GM12878 (cell line): ENCODE measurements around the gene STAT3. TPM values are rescaled to one million over a fixed set of nuclear protein-coding genes. Genes with fewer than 3 reads are reported as not detected.

Source experiments
- ATAC-seq: fragments of 200-7000 bp; cut with Tn5 transposase; 3 replicates; pipeline ENCODE4 v1.9.1; 2020; ENCODE audit warnings: mild to moderate bottlenecking, moderate library complexity
- BruUV-seq: library from RNA; stranded (reverse); fragments of 400-500 nt; replicated peaks from 2 replicates; lab custom pipeline; 2021; lab: Mats Ljungman, UMichigan
- CTCF ChIA-PET: fragments of 300-600 bp; sonication (Branson Sonifier 250); formaldehyde crosslinking; extraction: SDS; loops from one replicate; lab custom pipeline; 2021; ENCODE audit warnings: inconsistent platforms; lab: Yijun Ruan, JAX
- POLR2A ChIA-PET: fragments of 350-600 bp; formaldehyde crosslinking; extraction: SDS; loops from one replicate; lab custom pipeline; 2021; ENCODE audit warnings: inconsistent platforms; lab: Charles Lee
- RAD21 ChIA-PET: fragments of 300-600 bp; sonication (Branson Sonifier 250); formaldehyde crosslinking; loops from one replicate; lab custom pipeline; 2023; ENCODE audit warnings: antibody characterized with exemption; ENCODE audit not compliant: unreplicated experiment; lab: Charles Lee
- SMC1A ChIA-PET: fragments of 300-600 bp; sonication (Branson Sonifier 250); formaldehyde crosslinking; loops from one replicate; lab custom pipeline; 2023; ENCODE audit not compliant: unreplicated experiment, uncharacterized antibody; lab: Charles Lee
- DNase-seq: peaks from one replicate; pipeline ENCODE4 v3.0.0-alpha.2; 2011; ENCODE audit warnings: low read depth, low spot score
- FAIRE-seq: peaks from 3 replicates; lab custom pipeline; 2011; peaks lifted over from hg19 to GRCh38; lab: Jason Lieb, UNC
- H2AFZ ChIP-seq: 2 replicates; pipeline ENCODE4 v1.6.0; 2011; ENCODE audit warnings: low read depth, low read length, control low read depth; ENCODE audit not compliant: control insufficient read depth
- H3K27ac ChIP-seq: 2 replicates; pipeline ENCODE4 v1.5.1; 2011; ENCODE audit warnings: control low read depth; ENCODE audit not compliant: control insufficient read depth, insufficient read depth
- H3K27me3 ChIP-seq, 2 experiments: replicated peaks in 1 of 2; 2 replicates each; pipeline versions ENCODE4 v1.6.0 to v1.6.1; 2011; ENCODE audit warnings: low read length in 1 of 2; ENCODE audit not compliant: control insufficient read depth in 2 of 2, insufficient read depth in 2 of 2
- H3K36me3 ChIP-seq, 2 experiments: 2 replicates each; pipeline ENCODE4 v1.5.1; 2011; ENCODE audit warnings: low read length in 1 of 2; ENCODE audit not compliant: control insufficient read depth in 2 of 2, insufficient read depth in 2 of 2
- H3K4me1 ChIP-seq: 2 replicates; pipeline ENCODE4 v1.6.1; 2011; ENCODE audit warnings: mild to moderate bottlenecking, low read length, moderate library complexity, mixed read lengths; ENCODE audit not compliant: control insufficient read depth, insufficient read depth
- H3K4me2 ChIP-seq: 2 replicates; pipeline ENCODE4 v1.6.0; 2011; ENCODE audit warnings: control low read depth; ENCODE audit not compliant: control insufficient read depth, insufficient read depth
- H3K4me3 ChIP-seq: fragments of 200-600 bp; sonication (generic); 2 replicates; pipeline ENCODE4 v1.5.1; 2016
- H3K79me2 ChIP-seq: 2 replicates; pipeline ENCODE4 v1.6.0; 2011; ENCODE audit warnings: low read length; ENCODE audit not compliant: control insufficient read depth, insufficient read depth
- H3K9ac ChIP-seq: 2 replicates; pipeline ENCODE4 v1.8.0; 2011; ENCODE audit warnings: low read length, control low read depth, mixed read lengths; ENCODE audit not compliant: control insufficient read depth, insufficient read depth
- H3K9me3 ChIP-seq: replicated peaks from 3 replicates; pipeline ENCODE4 v1.5.1; 2011; ENCODE audit warnings: mild to moderate bottlenecking, low read length; ENCODE audit not compliant: control insufficient read depth, insufficient read depth
- H4K20me1 ChIP-seq: 2 replicates; pipeline ENCODE4 v1.6.0; 2011; ENCODE audit not compliant: control insufficient read depth, insufficient read depth
- ESRRA ChIP-seq: IDR thresholded peaks from 2 replicates; pipeline ENCODE4 v1.6.1; 2012; ENCODE audit warnings: mild to moderate bottlenecking, low read length, improper control_type of control experiment
- HDGF ChIP-seq: fragments of 450-650 bp; IDR thresholded peaks from 2 replicates; pipeline ENCODE4 v1.6.1; 2016; ENCODE audit warnings: antibody characterized with exemption
- NFYB ChIP-seq: IDR thresholded peaks from 2 replicates; pipeline ENCODE4 v1.6.1; 2011; ENCODE audit warnings: low read depth, mild to moderate bottlenecking, low read length, improper control_type of control experiment, moderate library complexity; ENCODE audit not compliant: insufficient read depth
- ZSCAN29 ChIP-seq: fragments of 450-650 bp; IDR thresholded peaks from 2 replicates; pipeline ENCODE4 v1.6.1; 2017; ENCODE audit warnings: mild to moderate bottlenecking, moderate library complexity
- WGBS: methylation state at CpG from one replicate; pipeline ENCODE4 v1.1.6; 2016; ENCODE audit warnings: low lambda C conversion rate; ENCODE audit not compliant: insufficient replicate concordance, insufficient coverage; ENCODE audit errors: missing lambda C conversion rate; 5-methylcytosine and 5-hydroxymethylcytosine counted together
- in situ Hi-C: fragments of 300-500 bp; cut with MboI; formaldehyde crosslinking; loops from 9 replicates; pipeline ENCODE4 v1.14.3; 2018; ENCODE audit warnings: mixed read lengths
- intact Hi-C: fragments of 100-400 bp; cut with micrococcal nuclease; formaldehyde crosslinking; loops from one replicate; pipeline ENCODE4 v1.14.2; 2022; ENCODE audit not compliant: unreplicated experiment
- polyA plus RNA-seq, 11 experiments: library from polyadenylated mRNA; depleted of rRNA in 4 of 11; unstranded in 6 of 11; stranded (reverse) in 5 of 11; fragments of >200 nt; fragmentation: Nextera tagmentation in 4 of 11; fragmentation: Illumina TruSeq in 1 of 11; extraction: Ambion mirVana in 4 of 11; extraction: Trizol in 1 of 11; gene quantifications; 1 replicate in 1 of 11; 2 replicates in 10 of 11; pipeline versions ENCODE4 v1.2.1 to v1.2.3, GENCODE V29; 2011 to 2016; ENCODE audit warnings: inconsistent platforms in 2 of 11, missing spikeins in 2 of 11, low read depth in 1 of 11
- total RNA-seq, 4 experiments: library from RNA; depleted of rRNA in 3 of 4; stranded (reverse); fragments of >200 nt in 3 of 4; fragmentation: Illumina TruSeq in 1 of 4; extraction: Trizol in 1 of 4; gene quantifications; 2 replicates each; pipeline versions ENCODE4 v1.2.1 to v1.2.3, GENCODE V29; 2013 to 2021
- TF ChIP-seq, protein P1 (sequence below), 3 experiments: IDR thresholded peaks in 2 of 3; conservative IDR thresholded peaks in 1 of 3; 2 replicates each; pipeline ENCODE4 v1.5.1; 2011; ENCODE audit warnings: low read depth in 3 of 3, low read length in 3 of 3, mild to moderate bottlenecking in 3 of 3, control low read depth in 2 of 3, moderate library complexity in 2 of 3, inconsistent platforms in 1 of 3, mixed read lengths in 1 of 3; ENCODE audit not compliant: control insufficient read depth in 2 of 3, insufficient read depth in 1 of 3; ENCODE audit errors: extremely low read depth in 1 of 3
- TF ChIP-seq, protein P2 (sequence below): fragments of 450-650 bp; IDR thresholded peaks from 2 replicates; pipeline ENCODE4 v1.6.1; 2017; ENCODE audit warnings: mild to moderate bottlenecking, moderate library complexity

The STAT3 gene
- total and polyA plus RNA-seq, 10 of the 15 experiments (the other 5 are each of a cell fraction or from before 2014, with no cell fraction given) = 18.4 to 96.4 (median 60.9) TPM

DNA sequence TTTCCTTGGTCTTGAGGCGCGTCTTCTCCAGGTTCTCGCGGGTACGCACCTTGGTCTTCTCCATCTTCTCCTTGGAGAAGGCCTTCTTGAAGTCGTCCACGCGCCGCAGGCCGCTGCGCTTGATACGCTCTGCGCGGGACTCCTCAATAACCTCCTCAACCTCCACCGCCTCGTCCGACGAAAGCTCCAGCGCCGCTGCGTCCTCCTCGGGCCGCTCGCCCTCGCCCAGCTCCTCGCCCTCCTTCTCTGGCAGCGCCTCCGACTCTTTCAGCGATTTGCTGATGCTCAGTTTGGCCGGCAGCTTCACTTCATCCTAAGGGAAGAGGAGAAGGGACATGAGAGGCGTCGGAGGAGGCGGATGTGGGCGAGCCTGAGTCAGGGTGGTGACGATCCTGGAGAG lies 16.8 kb upstream of the STAT3 start:
- no peak for ATAC-seq
- H2AFZ ChIP-seq = no peak overlapping the region
- FAIRE-seq = no peak
- no peak for DNase-seq
- intact Hi-C loops (loop anchor here (5.0 to 10.0 kb wide), 3 partner anchors 112 to 220 kb away; partner anchors contain the start of genes HCRT and KCNH4), in situ Hi-C loops (no loop called here)
- H3K9ac ChIP-seq = no peak overlapping the region
- no peaks in the 10 kb centered on the region; the same call in 1 of the 2 replicates for H4K20me1 ChIP-seq
- ChIA-PET RAD21 (interaction anchor here (0.6 to 11.0 kb wide), 7 partner anchors 18 to 284 kb away, joined by 3 to 373 read pairs (median 4); partner anchors contain the start of genes CAVIN1 and KAT2A), SMC1A (interaction anchor here (0.6 to 22.3 kb wide), 3 partner anchors 11 to 89 kb away, joined by 3 to 528 read pairs (median 14); no protein-coding TSS in a partner anchor), CTCF (interaction anchor here (0.8 to 16.2 kb wide), 14 partner anchors 11 to 382 kb away, joined by 3 to 732 read pairs (median 16); partner anchors contain the start of gene STAT3), POLR2A (no interaction called here)
- WGBS = 80% methylated on average over 32 of the region's 35 CpGs
- no peaks in the 10 kb centered on the region for H3K27me3 ChIP-seq
- no peak overlapping the region for H3K27ac ChIP-seq
- no peaks in the 10 kb centered on the region for H3K9me3 ChIP-seq
- H3K4me3 ChIP-seq = no peak overlapping the region
- no peaks in the 10 kb centered on the region for H3K79me2 ChIP-seq
- BruUV-seq = no TSS peak
- TF ChIP-seq ESRRA = no peak
- no peak for TF ChIP-seq ZSCAN29
- TF ChIP-seq, protein P1, sequence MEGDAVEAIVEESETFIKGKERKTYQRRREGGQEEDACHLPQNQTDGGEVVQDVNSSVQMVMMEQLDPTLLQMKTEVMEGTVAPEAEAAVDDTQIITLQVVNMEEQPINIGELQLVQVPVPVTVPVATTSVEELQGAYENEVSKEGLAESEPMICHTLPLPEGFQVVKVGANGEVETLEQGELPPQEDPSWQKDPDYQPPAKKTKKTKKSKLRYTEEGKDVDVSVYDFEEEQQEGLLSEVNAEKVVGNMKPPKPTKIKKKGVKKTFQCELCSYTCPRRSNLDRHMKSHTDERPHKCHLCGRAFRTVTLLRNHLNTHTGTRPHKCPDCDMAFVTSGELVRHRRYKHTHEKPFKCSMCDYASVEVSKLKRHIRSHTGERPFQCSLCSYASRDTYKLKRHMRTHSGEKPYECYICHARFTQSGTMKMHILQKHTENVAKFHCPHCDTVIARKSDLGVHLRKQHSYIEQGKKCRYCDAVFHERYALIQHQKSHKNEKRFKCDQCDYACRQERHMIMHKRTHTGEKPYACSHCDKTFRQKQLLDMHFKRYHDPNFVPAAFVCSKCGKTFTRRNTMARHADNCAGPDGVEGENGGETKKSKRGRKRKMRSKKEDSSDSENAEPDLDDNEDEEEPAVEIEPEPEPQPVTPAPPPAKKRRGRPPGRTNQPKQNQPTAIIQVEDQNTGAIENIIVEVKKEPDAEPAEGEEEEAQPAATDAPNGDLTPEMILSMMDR (IDR thresholded peaks at IDR 0.05 in 2 of 3, conservative IDR thresholded peaks at IDR 0.05 in 1 of 3; ENCODE audit: control insufficient read depth in 2 of 3, extremely low read depth in 1 of 3, insufficient read depth in 1 of 3, low read depth in 3 of 3, low read length in 3 of 3) = no peak
- TF ChIP-seq HDGF = no peak
- TF ChIP-seq NFYB = no peak
- TF ChIP-seq, protein P2, sequence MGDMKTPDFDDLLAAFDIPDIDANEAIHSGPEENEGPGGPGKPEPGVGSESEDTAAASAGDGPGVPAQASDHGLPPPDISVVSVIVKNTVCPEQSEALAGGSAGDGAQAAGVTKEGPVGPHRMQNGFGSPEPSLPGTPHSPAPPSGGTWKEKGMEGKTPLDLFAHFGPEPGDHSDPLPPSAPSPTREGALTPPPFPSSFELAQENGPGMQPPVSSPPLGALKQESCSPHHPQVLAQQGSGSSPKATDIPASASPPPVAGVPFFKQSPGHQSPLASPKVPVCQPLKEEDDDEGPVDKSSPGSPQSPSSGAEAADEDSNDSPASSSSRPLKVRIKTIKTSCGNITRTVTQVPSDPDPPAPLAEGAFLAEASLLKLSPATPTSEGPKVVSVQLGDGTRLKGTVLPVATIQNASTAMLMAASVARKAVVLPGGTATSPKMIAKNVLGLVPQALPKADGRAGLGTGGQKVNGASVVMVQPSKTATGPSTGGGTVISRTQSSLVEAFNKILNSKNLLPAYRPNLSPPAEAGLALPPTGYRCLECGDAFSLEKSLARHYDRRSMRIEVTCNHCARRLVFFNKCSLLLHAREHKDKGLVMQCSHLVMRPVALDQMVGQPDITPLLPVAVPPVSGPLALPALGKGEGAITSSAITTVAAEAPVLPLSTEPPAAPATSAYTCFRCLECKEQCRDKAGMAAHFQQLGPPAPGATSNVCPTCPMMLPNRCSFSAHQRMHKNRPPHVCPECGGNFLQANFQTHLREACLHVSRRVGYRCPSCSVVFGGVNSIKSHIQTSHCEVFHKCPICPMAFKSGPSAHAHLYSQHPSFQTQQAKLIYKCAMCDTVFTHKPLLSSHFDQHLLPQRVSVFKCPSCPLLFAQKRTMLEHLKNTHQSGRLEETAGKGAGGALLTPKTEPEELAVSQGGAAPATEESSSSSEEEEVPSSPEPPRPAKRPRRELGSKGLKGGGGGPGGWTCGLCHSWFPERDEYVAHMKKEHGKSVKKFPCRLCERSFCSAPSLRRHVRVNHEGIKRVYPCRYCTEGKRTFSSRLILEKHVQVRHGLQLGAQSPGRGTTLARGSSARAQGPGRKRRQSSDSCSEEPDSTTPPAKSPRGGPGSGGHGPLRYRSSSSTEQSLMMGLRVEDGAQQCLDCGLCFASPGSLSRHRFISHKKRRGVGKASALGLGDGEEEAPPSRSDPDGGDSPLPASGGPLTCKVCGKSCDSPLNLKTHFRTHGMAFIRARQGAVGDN = no peak
- H3K4me2 ChIP-seq = no peak overlapping the region
- no peaks in the 10 kb centered on the region for H3K36me3 ChIP-seq
- peaks cover 4% of the 10 kb centered on the region; the same call in 1 of the 2 replicates for H3K4me1 ChIP-seq
